Femur (tissue), 1 donor: Measurements from ENCODE around the gene KRTAP5-11.
"Not testable (repeated sequence)": the region's sequence is repeated elsewhere in the genome, so short reads cannot be mapped to it uniquely, and the experiment has no call there.

Experiments
- DNase-seq: peaks from one replicate; pipeline ENCODE4 v3.0.0-alpha.2; 2017

Gene KRTAP5-11, protein sequence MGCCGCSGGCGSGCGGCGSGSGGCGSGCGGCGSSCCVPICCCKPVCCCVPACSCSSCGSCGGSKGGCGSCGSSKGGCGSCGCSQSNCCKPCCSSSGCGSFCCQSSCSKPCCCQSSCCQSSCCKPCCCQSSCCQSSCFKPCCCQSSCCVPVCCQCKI

DNA sequence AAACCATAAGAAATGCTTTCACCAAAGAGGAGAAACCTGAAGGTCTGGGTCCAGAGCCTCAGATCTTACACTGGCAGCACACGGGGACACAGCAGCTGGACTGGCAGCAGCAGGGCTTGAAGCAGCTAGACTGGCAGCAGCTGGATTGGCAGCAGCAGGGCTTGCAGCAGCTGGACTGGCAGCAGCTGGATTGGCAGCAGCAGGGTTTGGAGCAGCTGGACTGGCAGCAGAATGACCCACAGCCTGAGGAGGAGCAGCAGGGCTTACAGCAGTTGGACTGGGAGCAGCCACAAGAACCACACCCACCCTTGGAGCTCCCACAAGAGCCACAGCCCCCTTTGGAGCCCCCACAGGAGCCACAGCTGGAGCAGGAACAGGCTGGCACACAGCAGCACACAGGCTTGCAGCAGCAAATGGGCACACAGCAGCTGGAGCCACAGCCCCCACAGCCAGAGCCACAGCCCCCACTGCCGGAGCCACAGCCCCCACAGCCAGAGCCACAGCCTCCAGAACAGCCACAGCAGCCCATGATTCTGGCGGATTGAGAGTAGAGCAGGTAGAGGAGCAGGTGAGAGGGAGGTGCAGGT lies at the start of gene KRTAP5-11:
Gene KRTAP5-11, minus strand, starts transcription at position 567 of the 587 bp plus-strand sequence. Its CDS starts 38 bp downstream, at position 529.
- peak; percentile 38 for DNase-seq

DNA sequence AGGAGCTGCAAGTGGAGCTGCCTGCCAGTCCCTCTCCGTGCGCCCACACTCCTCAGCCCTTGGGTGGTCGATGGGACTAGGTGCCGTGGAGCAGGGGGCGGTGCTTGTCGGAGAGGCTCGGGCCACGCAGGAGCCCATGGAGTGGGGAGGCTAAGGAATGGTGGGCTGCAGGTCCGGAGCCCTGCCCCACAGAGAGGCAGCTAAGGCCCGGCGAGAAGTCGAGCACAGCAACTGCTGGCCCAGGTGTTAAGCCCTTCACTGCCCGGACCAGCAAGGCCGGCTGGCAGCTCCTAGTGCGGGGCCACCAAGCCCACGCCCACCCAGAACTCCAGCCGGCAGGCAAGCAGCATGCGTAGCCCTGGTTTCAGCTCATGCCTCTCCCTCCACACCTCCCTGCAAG lies 48.9 kb upstream of the KRTAP5-11 start:
- not testable (repeated sequence) for DNase-seq

- DNase-seq = not testable (repeated sequence)
Measured at GRCh38 chr11:71630071-71630470, 47.4 kb upstream of the KRTAP5-11 start.

GRCh38 chr11:71628943-71629342 lies 46.3 kb upstream of the KRTAP5-11 start:
- DNase-seq = not testable (repeated sequence)

GRCh38 chr11:71623226-71623625 lies 40.6 kb upstream of the KRTAP5-11 start:
- not testable (repeated sequence) for DNase-seq

- not testable (repeated sequence) for DNase-seq
Measured at GRCh38 chr11:71622561-71622960, 39.9 kb upstream of the KRTAP5-11 start.

DNA sequence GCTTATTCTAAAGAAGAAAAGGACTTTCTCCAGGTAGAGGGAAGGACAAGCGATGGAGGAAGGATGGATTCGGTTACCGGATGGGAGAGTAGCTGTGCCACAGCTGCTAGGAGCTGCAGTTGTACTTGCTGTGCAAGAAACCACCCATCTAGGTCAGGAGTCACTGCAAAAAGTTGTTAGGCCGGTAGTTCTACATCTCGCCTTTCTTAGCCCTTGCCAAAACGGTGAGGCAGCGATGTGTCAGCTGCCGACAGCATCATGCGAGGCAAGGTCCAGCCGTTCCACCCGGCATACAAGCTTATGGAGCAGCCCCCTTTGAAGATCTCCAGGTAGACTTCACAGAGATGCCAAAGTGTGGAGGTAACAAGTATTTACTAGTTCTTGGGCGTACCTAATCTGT lies 32.3 kb upstream of the KRTAP5-11 start:
- DNase-seq = not testable (repeated sequence)

- not testable (repeated sequence) for DNase-seq
Measured at GRCh38 chr11:71614366-71614917, 31.8 kb upstream of the KRTAP5-11 start.

- DNase-seq = not testable (repeated sequence)
Measured at GRCh38 chr11:71613931-71614330, 31.3 kb upstream of the KRTAP5-11 start.

GRCh38 chr11:71611218-71611910 lies 28.7 kb upstream of the KRTAP5-11 start:
- DNase-seq = not testable (repeated sequence)

GRCh38 chr11:71608272-71608671 lies 25.6 kb upstream of the KRTAP5-11 start:
- DNase-seq = not testable (repeated sequence)

- DNase-seq = not testable (repeated sequence)
Measured at GRCh38 chr11:71607520-71608216, 25.0 kb upstream of the KRTAP5-11 start.

- not testable (repeated sequence) for DNase-seq
Measured at GRCh38 chr11:71606853-71607519, 24.3 kb upstream of the KRTAP5-11 start.

- not testable (repeated sequence) for DNase-seq
Measured at GRCh38 chr11:71604798-71605488, 22.3 kb upstream of the KRTAP5-11 start.

DNA sequence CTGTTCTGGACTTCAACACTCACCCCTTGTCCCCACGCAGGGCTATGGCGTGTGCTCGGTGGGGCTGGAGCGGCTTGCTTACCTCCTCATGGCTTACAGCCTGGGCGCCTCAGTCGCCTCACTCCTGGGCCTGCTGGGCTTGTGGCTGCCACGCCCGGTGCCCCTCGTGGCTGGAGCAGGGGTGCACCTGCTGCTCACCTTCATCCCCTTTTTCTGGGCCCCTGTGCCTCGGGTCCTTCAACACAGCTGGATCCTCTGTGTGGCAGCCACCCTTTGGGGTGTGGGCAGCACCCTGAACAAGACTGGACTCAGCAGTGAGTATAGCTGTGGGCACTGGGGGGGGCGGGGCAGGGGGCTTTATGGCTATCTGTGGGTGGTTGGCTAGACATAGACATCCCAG lies 20.5 kb upstream of the KRTAP5-11 start:
- DNase-seq = not testable (repeated sequence)

GRCh38 chr11:71589546-71589920 lies 6.9 kb upstream of the KRTAP5-11 start:
- DNase-seq = not testable (repeated sequence)

DNA sequence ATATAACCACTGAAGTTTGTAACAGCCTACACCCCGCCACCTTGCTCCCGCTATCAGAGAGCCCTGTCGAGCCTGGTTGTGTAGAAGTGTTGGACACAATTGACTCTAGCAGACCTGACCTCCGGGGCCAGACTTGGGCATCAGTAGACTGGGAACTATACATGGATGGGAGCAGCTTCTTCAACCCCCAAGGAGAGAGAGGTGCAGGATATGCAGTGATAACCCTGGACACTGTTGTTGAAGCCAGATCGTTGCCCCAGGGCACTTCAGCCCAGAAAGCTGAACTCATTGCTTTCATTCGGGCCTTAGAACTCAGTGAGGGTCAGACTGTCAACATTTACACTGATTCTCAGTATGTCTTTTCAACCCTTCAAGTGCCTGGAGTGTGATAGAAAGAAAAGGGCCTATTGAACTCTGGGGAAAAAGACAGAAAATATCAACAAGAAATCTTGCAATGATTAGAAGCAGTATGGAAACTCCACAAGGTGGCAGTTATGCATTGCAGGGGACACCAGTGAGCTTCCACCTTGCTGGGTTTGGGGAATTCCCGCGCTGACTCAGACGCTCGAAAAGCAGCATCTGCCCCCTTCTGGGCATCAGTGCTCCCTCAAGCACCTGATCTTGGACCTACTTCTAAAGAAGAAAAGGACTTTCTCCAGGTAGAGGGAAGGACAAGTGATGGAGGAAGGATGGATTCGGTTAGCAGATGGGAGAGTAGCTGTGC lies 6.3 kb upstream of the KRTAP5-11 start:
- DNase-seq = not testable (repeated sequence)

DNA sequence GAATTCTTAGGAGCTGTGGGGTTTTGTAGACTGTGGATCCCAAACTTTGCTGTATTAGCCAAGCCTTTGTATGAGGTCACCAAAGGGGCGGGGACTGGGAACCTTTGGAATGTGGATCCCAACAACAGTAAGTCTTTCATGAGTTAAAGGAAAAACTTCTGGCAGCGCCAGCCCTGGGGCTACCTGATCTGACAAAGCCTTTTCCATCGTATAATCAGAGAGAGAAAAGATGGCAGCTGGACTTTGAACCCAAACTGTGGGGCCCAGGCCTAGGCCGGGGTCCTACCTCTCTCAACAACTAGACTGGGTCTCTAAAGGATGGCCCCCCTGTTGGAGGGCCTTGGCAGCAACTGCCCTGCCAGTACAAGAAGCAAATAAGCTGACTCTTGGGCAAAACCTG lies 5.6 kb upstream of the KRTAP5-11 start:
- DNase-seq = not testable (repeated sequence)

GRCh38 chr11:71585673-71586072 lies 3.0 kb upstream of the KRTAP5-11 start:
- DNase-seq = not testable (repeated sequence)

DNA sequence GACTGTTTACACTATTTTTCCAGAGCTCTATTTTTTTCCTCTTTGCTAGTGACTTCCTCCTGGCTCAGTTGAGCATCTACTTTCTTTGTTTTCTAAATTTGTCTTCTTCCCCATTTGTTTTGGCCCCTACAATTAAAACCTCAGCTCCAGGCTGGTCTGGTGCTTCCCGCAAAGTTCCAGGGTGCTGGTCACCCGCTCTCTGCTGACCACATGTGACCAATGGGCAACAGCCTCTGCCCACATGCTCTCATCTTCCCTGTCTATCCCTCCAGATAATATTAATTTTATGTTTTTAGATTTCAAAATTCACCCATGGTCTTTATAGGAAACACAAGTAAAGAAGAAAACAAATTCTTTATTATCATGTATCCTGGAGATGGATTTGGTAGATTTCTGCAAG lies 294 bp upstream of the KRTAP5-11 start:
- DNase-seq = not testable (repeated sequence)

GRCh38 chr11:71581826-71582225 lies 849 bp downstream of the KRTAP5-11 start:
- DNase-seq = no peak
